Immature natural killer cell (primary cell): Measurements from ENCODE around the gene OXCT1. TPM values are rescaled to one million over a fixed set of nuclear protein-coding genes. Genes with fewer than 3 reads are reported as not detected.

Experiments used
- DNase-seq, 3 donors: peaks; one replicate each; pipeline ENCODE4 v3.0.0; 2022; ENCODE audit warnings: mixed read lengths in 1 of 3
- H3K27ac Mint-ChIP-seq, 6 donors: one replicate each; pipeline ENCODE4 v1.8.0; 2020; ENCODE audit warnings: mixed read lengths in 6 of 6, mild to moderate bottlenecking in 5 of 6, inconsistent platforms in 4 of 6, moderate library complexity in 3 of 6
- H3K27me3 Mint-ChIP-seq, 3 donors: one replicate each; pipeline ENCODE4 v1.8.0; 2020 to 2021; ENCODE audit warnings: low read depth in 3 of 3, mild to moderate bottlenecking in 3 of 3, mixed read lengths in 3 of 3, moderate library complexity in 3 of 3, inconsistent platforms in 1 of 3
- H3K36me3 Mint-ChIP-seq, 3 donors: one replicate each; pipeline ENCODE4 v1.8.0; 2020; ENCODE audit warnings: mixed read lengths in 3 of 3, inconsistent platforms in 2 of 3, mild to moderate bottlenecking in 2 of 3
- H3K4me1 Mint-ChIP-seq, 2 donors: one replicate each; pipeline ENCODE4 v1.8.0; 2020; ENCODE audit warnings: inconsistent platforms in 2 of 2, mild to moderate bottlenecking in 2 of 2, mixed read lengths in 2 of 2, moderate library complexity in 1 of 2
- H3K4me3 Mint-ChIP-seq, 5 donors: one replicate each; pipeline ENCODE4 v1.8.0; 2020; ENCODE audit warnings: mild to moderate bottlenecking in 5 of 5, mixed read lengths in 5 of 5, inconsistent platforms in 3 of 5, moderate library complexity in 3 of 5
- H3K9me3 Mint-ChIP-seq, 6 donors: one replicate each; pipeline ENCODE4 v1.8.0; 2020; ENCODE audit warnings: mild to moderate bottlenecking in 6 of 6, mixed read lengths in 6 of 6, inconsistent platforms in 4 of 6, moderate library complexity in 3 of 6
- polyA plus RNA-seq, 3 donors: library from polyadenylated mRNA; unstranded; fragments of 300-500 nt; fragmentation: Illumina TruSeq; gene quantifications; one replicate each; pipeline ENCODE4 v1.2.3, GENCODE V29; 2021

The OXCT1 gene
- polyA plus RNA-seq, 3 donors from 2014 or later: 16.6 to 25.3 (median 17.5) TPM

DNA sequence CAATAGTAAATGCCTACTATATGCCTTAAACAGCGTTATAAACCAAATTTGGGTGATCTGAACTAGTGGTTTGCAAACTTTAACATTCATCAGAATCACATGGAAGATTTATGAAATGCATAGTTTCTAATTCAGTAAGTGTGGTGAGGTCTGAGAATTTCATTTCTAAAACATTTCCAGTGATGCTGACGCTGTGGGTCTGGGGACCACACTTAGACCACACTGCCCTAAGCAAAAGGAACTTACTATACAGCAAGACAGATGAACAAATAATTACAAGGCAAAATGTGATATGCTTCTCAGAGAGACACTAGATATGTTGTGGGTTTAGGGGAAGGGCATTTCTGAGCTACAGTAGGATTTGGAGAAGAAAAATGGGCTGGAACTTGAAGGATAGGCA lies 72.6 kb downstream of the OXCT1 start:
- Mint-ChIP-seq H3K27me3 (no peaks in the 10 kb centered on the region), H3K4me1 (no peaks in the 10 kb centered on the region), H3K9me3 (no peaks in the 10 kb centered on the region), H3K4me3 (no peak overlapping the region), H3K36me3 (peaks cover 16 to 38% (median 24%) of the 10 kb centered on the region in 3 donors), H3K27ac (no peak overlapping the region)
- no peak for DNase-seq

DNA sequence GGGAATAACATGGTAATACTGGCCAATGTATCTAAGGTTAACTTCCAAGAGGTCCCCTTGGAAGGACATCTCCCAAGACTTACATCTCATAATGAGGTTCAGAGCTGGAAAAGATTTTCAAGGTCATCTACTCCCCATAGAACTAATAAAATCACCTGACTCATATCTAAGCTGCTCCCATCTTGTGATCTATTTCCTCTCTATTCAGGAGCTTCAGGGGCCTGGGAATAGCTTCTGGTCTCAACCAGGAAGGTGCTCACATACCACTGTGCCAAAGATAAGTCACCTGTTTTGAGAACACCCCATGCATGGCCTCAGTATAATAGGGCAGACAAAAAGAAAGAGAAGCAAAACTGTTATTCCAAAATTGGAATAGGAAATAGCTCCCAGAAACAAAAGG lies 74.2 kb downstream of the OXCT1 start:
- peaks cover 21 to 43% (median 23%) of the 10 kb centered on the region in 3 donors for H3K36me3 Mint-ChIP-seq

DNA sequence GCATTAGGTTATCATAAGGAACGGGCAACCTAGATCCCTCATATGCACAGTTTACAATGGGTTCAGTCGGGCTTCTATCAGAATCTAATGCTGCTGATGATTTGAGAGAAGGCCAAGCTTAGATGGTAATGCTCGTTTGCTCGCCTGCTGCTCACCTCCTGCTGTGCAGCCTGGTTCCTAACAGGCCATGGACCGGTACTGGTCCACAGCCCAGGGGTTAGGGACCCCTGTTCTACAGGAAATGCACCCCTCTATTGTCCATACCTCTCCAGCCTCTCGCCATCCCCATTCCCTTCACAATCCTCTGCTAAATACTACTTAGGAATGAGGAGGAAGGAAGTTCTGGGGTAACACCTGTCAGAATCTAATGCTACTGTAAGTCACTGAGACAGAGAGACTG lies 75.1 kb downstream of the OXCT1 start:
- H3K4me3 Mint-ChIP-seq: no peak overlapping the region
- H3K27me3 Mint-ChIP-seq: no peaks in the 10 kb centered on the region
- no peaks in the 10 kb centered on the region for H3K4me1 Mint-ChIP-seq
- no peak overlapping the region for H3K27ac Mint-ChIP-seq
- peaks cover 14 to 34% (median 14%) of the 10 kb centered on the region in 3 donors for H3K36me3 Mint-ChIP-seq
- no peak for DNase-seq
- no peaks in the 10 kb centered on the region for H3K9me3 Mint-ChIP-seq

More for the DNA sequence above, 74.2 kb downstream of the OXCT1 start:
- no peaks in the 10 kb centered on the region for H3K4me1 Mint-ChIP-seq
- no peaks in the 10 kb centered on the region for H3K9me3 Mint-ChIP-seq
- DNase-seq: no peak
- no peaks in the 10 kb centered on the region for H3K27me3 Mint-ChIP-seq
- H3K4me3 Mint-ChIP-seq: no peak overlapping the region
- H3K27ac Mint-ChIP-seq: no peak overlapping the region

DNA sequence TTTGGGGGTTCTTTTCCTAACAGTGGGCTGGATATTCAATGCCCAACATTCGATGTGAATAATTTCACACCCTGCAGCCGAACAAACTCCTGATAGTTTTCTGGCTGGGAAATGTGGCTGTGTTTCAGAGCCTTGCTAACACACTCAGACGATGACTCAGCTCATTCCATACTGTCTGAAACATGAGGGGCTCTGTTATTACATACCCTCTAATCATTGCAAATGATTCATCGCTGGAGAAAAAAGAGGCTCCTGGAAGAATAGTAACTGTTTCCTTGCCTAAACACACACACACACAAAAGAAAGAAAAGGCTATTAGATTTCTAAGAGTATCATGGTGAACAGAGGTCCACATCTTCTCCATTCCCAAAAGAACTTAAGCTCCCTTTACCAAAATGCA lies 75.8 kb downstream of the OXCT1 start:
- no peaks in the 10 kb centered on the region for H3K9me3 Mint-ChIP-seq
- no peak overlapping the region for H3K4me3 Mint-ChIP-seq
- H3K27me3 Mint-ChIP-seq: no peaks in the 10 kb centered on the region
- H3K27ac Mint-ChIP-seq: peak overlapping the region in 1 of 6 donors; percentile 43
- no peaks in the 10 kb centered on the region for H3K4me1 Mint-ChIP-seq
- H3K36me3 Mint-ChIP-seq: peaks cover 9 to 28% (median 10%) of the 10 kb centered on the region in 3 donors
- no peak for DNase-seq

DNA sequence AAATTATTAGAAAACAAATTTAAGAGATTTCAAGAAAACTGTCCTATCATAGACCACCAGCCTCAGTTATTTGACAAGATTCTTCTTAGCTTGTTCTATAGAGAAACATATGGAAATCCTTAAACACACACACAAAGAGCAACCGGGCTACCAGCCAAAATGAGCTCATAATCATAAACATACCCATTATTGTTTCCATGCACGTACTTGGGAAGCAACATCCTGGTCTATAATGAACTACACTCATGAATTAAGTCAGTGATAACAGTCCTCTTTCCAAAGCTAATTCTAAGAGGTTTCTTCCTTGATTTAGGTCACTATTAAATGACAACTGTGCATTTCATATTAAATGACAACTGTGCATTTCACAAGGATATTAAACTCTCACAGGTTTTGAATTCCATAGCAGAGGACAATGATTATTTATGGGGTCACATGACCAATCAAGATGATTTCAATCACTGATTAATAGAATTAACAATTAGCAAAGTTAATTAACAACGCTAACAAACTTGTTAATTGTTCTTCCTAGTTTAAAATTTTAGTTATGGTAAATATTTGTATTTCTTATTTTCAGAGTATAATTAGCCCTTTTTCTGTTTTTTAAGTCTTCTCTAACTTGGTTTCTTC lies 77.0 kb downstream of the OXCT1 start:
- no peaks in the 10 kb centered on the region for H3K27me3 Mint-ChIP-seq
- H3K4me3 Mint-ChIP-seq: no peak overlapping the region
- DNase-seq: no peak
- H3K4me1 Mint-ChIP-seq: no peaks in the 10 kb centered on the region
- H3K27ac Mint-ChIP-seq: no peak overlapping the region
- H3K36me3 Mint-ChIP-seq: peaks cover 9 to 26% (median 10%) of the 10 kb centered on the region in 3 donors
- no peaks in the 10 kb centered on the region for H3K9me3 Mint-ChIP-seq

DNA sequence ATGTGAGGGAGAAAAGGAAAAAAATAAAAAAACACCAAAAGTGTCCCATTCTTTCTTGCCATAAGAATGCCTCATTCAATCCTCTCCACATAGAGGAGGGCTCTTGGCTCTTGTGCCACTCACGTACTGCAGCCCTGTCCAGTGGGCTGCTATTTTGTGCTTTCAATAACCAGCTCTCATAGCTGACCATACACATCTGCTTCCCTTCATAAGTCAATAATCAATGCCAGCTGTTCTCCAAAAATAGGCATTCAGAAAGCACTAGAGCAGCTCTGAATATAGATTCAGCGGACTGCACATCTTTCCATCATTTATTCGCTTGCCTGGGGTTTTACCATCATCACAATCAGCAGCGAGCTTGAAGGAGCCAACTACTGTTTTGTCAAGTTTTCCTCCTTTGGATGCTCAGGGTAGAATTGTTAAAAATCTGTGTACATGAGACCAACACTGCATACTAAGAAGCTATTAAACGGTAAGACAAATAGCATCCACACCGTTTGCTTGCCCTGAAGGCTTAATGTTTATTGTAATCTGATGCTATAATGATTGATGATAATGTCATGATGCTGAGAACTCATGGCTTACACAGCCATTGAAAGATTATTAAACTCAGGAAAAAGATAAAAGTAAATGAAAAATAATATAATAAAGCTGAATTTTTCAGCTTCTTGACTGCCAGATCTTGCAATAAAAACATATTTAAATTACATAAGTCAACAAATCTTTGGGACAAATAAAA lies 80.0 kb downstream of the OXCT1 start:
- Mint-ChIP-seq H3K9me3 (no peaks in the 10 kb centered on the region), H3K27me3 (no peaks in the 10 kb centered on the region), H3K36me3 (peaks cover 5 to 26% (median 6%) of the 10 kb centered on the region in 3 donors), H3K4me3 (no peak overlapping the region), H3K27ac (no peak overlapping the region), H3K4me1 (no peaks in the 10 kb centered on the region)
- no peak for DNase-seq

DNA sequence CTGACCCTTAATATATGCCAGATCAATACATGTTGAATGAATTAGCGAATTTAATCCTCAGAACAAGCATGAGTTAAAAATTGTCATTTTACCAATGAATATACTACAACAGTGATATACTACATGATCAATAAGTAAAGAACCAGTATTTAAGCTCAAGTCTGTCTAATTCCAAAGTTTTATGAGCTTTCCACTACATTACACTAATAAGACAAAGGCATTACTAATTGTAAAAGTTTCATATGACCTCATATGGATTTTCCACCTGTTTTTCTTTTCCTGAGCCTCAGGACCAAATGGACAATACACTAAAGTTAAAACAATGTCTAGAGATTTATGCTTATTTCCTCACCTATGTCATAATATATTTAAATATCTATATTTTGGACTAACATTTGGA lies 80.8 kb downstream of the OXCT1 start:
- Mint-ChIP-seq H3K27ac (no peak overlapping the region), H3K36me3 (peaks cover 5 to 26% (median 6%) of the 10 kb centered on the region in 3 donors), H3K9me3 (no peaks in the 10 kb centered on the region), H3K4me1 (no peaks in the 10 kb centered on the region), H3K27me3 (no peaks in the 10 kb centered on the region), H3K4me3 (no peak overlapping the region)
- DNase-seq: no peak

DNA sequence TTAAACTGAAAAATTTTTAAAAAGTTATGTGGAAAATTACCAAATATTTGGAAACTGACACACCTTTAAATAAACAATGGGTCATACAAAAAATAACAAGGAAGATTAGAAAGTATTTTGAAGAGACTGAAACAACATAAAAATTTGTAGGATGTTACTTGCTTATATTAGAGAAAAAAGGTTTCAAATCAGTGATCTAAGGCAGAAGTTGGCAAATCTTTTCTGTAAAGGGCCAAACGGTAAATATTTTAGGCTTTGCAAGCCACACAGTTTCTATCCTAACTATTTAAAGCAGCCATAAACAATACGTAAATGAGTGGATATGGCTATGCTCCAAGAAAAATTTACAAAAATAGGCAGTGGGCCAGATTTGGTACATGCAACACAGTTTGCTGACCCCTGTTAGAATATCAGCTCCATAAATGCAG lies 81.3 kb downstream of the OXCT1 start:
- H3K4me1 Mint-ChIP-seq: no peaks in the 10 kb centered on the region
- H3K36me3 Mint-ChIP-seq: peaks cover 5 to 31% (median 5%) of the 10 kb centered on the region in 3 donors
- H3K4me3 Mint-ChIP-seq: no peak overlapping the region
- no peaks in the 10 kb centered on the region for H3K27me3 Mint-ChIP-seq
- no peak overlapping the region for H3K27ac Mint-ChIP-seq
- no peak for DNase-seq
- no peaks in the 10 kb centered on the region for H3K9me3 Mint-ChIP-seq

DNA sequence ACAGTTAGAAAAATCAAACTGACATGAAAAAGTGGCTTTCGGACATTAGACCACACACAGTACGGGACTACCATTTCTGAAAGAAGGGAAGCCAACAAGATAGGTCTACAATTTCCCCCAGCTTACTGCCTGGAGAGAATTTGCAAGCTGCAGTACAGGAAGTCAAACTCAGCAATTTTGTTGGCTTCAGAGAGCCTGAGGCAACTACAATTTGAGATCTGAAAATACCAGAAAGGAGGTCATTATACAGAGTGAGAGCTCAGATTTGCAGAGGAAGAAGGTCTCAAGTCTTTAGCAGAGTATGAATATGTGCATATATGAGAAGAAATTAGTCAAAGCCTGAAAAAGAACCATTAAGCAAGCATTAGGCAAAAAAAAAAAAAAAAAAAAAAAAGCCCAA lies 83.0 kb downstream of the OXCT1 start:
- Mint-ChIP-seq H3K9me3 (no peaks in the 10 kb centered on the region), H3K36me3 (peaks cover 2 to 32% (median 13%) of the 10 kb centered on the region in 3 donors), H3K27me3 (no peaks in the 10 kb centered on the region), H3K27ac (peak overlapping the region in 1 of 6 donors; percentile 10), H3K4me3 (no peak overlapping the region), H3K4me1 (no peaks in the 10 kb centered on the region)
- no peak for DNase-seq

DNA sequence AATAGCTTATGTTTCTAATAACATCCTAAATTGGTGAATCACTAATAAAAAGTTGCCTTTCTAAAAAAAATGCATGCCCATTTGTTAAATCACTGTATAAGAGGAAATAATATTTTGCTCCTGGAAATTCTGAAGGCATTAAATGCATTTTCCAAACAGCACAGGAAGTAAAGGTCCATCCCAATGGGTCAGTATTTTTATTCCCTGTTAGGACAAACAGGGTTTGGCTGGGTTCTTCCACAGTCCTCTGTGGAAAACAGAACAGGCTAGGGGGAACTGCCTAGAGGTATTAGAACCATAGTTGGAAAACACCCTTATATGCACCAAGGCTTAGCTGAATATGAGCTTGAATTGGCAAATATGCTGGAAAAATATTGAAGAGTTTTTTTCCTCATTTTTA lies 85.2 kb downstream of the OXCT1 start:
- H3K4me1 Mint-ChIP-seq: no peaks in the 10 kb centered on the region
- DNase-seq: no peak
- H3K27me3 Mint-ChIP-seq: peaks cover 0 to 1% (median 0%) of the 10 kb centered on the region in 3 donors
- H3K36me3 Mint-ChIP-seq: peaks cover 7 to 40% (median 20%) of the 10 kb centered on the region in 3 donors
- H3K9me3 Mint-ChIP-seq: no peaks in the 10 kb centered on the region
- H3K4me3 Mint-ChIP-seq: no peak overlapping the region
- H3K27ac Mint-ChIP-seq: no peak overlapping the region

DNA sequence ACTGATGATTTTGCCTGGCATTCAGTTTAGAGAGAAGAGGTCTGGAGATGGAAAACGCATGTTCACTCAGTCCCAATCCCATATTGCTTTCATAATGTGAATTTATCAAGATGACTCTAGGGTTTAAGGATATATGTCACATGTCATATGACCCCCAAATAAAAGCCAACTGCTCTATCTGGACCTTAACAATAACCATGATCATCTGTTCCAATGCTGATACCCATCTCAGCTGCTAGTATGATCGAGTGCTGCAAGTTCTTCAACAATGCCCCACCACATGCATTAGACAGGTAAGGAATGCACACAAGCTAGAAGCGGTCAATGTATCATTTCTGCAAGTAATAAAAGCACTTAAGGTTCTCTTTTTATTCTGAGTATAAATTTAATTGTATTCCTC lies 91.8 kb downstream of the OXCT1 start:
- Mint-ChIP-seq H3K4me1 (no peaks in the 10 kb centered on the region), H3K4me3 (no peak overlapping the region), H3K27me3 (peaks cover 0 to 1% (median 0%) of the 10 kb centered on the region in 3 donors), H3K36me3 (peaks cover 13 to 23% (median 21%) of the 10 kb centered on the region in 3 donors), H3K27ac (no peak overlapping the region), H3K9me3 (no peaks in the 10 kb centered on the region)
- no peak for DNase-seq

DNA sequence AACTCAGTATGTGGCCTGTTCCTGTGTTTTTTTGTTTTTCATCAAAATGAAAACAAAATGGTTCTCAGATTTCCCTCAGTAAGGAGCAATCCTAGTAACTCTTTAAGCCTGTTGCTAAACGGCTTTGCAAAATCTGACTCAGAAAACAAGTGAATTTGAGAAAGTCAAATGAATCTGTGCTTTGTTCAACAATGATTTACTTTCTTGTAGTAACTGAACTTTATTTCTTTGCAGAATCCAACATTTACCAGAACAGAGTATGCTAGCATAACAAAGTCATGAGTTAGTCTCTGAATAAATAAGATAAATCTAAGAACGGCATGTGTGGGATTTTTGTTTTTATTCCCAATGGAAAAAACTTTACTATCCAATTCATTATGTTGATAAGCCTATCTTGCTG lies 93.8 kb downstream of the OXCT1 start:
- no peak overlapping the region for H3K4me3 Mint-ChIP-seq
- H3K4me1 Mint-ChIP-seq: peaks cover 12 to 17% of the 10 kb centered on the region in 2 donors
- no peak for DNase-seq
- H3K27ac Mint-ChIP-seq: no peak overlapping the region
- H3K9me3 Mint-ChIP-seq: no peaks in the 10 kb centered on the region
- H3K27me3 Mint-ChIP-seq: peaks cover 0 to 2% (median 0%) of the 10 kb centered on the region in 3 donors
- H3K36me3 Mint-ChIP-seq: peaks cover 7 to 13% (median 10%) of the 10 kb centered on the region in 3 donors

DNA sequence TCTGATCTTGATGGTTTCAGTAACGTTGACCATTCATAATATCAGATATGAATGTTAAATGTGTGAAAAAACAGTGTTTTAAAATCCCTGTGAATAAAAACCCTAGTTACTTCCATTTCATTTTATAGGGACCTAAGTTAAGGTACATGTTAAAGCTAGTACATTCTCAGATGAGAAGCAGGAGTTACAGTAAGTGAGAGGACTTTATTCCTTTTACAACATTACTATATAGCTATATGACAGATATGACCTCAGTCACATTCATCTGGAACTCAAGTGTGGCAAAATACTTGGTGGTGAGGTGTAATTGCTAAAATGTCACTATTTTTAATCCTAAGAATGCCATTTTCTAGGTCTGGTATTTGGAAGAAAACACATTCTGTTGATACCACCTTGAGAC lies 96.4 kb downstream of the OXCT1 start:
- Mint-ChIP-seq H3K4me3 (no peak overlapping the region), H3K4me1 (peaks cover 12 to 19% of the 10 kb centered on the region in 2 donors), H3K27ac (no peak overlapping the region), H3K36me3 (peaks cover 5 to 10% (median 6%) of the 10 kb centered on the region in 3 donors), H3K27me3 (peaks cover 0 to 1% (median 0%) of the 10 kb centered on the region in 3 donors), H3K9me3 (no peaks in the 10 kb centered on the region)
- DNase-seq: no peak

DNA sequence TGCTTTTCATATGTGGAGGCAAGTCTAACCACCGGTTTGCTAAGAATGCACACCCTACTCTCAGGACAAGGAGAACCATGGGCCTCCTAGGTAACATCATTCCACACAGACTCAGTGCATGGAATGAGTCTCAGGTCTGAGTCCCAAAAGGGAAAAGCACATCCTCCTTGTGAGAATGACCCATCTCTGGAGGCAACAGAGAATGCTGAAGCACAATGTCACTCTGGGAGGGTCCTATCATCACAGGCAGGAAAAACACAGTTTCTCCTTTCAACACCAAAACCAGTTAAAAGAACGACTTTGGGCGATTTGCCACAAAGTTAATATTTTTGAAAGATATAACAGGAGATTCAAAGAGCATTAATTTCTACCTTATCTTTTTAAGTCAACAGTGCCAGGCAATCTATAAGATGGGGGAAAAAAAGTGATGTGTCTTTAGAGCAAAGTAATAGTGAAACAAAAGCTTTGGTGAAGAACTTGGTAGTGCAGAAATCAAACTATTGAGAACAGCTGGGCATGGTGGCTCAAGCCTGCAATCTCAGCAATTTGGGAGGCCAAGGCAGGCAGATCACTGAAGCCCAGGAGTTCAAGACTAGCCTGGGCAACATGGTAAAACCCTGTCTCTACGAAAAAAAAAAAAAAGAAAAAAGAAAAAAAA lies 97.3 kb downstream of the OXCT1 start:
- H3K36me3 Mint-ChIP-seq: peaks cover 0 to 10% (median 1%) of the 10 kb centered on the region in 3 donors
- peak overlapping the region in 1 of 6 donors; percentile 35 for H3K27ac Mint-ChIP-seq
- H3K4me1 Mint-ChIP-seq: peaks cover 12 to 19% of the 10 kb centered on the region in 2 donors
- no peak overlapping the region for H3K4me3 Mint-ChIP-seq
- no peak for DNase-seq
- H3K27me3 Mint-ChIP-seq: peaks cover 0 to 1% (median 0%) of the 10 kb centered on the region in 3 donors
- H3K9me3 Mint-ChIP-seq: no peaks in the 10 kb centered on the region
